GM12801 (cell line): ENCODE measurements around the gene DISP1.

Experiments used
- CTCF ChIP-seq: IDR thresholded peaks from one replicate; pipeline ENCODE4 v1.5.1; 2011; ENCODE audit warnings: control low read depth; ENCODE audit not compliant: insufficient read length; ENCODE audit errors: extremely low read depth

The DISP1 gene

DNA sequence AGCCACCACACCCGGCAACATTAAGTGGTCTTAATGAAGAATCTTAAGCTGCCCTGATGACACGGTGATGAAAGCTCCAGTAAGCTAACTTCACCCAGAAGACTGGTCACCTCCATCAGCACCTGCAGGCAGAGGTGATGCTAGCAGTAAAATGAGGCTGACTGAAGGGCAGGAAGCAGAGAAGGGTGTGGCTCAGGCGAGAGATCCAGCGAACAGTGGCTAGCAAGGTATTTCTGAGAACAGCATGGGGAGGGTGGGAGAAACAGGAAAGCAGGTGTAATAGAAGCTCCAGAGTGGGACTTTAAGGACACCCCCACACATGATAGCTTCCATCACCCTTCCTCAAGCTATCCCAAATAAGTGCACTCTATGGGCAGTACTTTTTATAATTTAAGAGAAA, 15.9 kb upstream of the DISP1 start:
- no peak for TF ChIP-seq CTCF

DNA sequence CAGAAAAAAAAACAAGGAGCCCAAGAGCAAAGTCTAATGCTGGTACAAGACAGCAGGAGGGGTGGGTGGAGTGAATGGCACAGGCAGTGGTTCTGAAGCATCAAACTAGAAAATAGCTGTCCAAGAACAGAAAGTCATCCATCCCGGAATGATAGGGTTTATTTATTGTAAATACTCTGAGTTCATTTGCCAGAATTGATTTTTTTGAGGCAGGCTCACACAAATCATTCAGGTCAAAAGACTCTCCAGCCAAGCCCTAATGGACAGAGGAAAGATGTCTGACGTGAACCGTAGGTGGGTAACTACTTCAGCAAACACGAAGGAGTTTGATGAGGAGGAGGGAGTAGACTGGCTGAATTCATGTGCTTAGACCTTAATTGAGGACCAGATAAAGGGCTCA, 13.8 kb upstream of the DISP1 start:
- TF ChIP-seq CTCF: no peak

DNA sequence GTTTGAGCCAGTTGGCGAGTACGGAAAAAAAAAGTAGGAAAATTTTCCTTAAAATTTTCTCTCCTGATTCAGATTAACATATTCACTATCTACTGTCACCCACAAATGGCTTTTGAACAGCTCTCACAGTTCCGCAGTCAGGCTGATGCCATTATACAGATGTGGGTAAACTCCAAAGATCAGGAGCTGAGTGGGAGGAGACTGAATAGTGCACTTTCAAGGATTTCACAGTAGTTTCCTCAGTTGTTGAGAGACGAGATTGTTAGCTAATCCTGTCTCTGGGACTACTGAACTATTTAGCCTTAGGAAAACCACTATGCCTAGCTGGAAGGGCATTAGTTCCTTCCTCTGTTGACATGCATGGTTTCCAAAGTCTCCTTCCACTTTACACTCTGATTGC, 3.2 kb upstream of the DISP1 start:
- no peak for TF ChIP-seq CTCF

DNA sequence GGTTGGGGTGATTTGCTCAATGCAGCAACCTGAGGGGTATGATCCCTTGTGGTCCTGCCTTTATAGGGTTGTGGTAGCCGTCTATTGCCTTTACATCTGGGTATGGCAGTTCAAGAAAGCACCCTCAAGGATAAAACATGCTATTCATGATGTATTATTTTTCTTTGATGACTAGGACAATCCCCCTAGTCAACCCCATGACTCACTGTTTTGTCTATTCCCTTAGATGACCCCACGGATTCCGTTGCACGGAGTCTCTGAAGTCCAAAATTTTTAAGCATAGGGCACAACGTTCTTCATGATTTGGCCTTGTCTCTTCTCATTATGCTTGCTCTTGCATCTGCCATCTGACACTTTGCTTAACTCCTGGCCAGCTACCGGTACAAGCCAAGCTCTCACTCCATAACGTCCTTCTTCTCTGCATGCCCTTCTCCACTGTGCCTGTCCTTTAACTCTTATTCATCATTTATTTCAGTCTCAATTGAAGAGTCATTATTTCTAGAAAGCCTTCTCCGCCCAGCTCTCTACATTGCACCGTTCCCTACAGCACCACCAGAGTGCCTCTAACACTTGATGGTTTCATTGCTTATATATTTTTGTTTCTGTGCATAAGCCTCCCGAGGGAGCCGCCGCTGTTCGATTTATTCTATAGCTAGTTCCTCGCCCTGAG, 838 bp upstream of the DISP1 start:
- no peak for TF ChIP-seq CTCF

GRCh38 chr1:222815440-222815765, 564 bp downstream of the DISP1 start:
- no peak for TF ChIP-seq CTCF

DNA sequence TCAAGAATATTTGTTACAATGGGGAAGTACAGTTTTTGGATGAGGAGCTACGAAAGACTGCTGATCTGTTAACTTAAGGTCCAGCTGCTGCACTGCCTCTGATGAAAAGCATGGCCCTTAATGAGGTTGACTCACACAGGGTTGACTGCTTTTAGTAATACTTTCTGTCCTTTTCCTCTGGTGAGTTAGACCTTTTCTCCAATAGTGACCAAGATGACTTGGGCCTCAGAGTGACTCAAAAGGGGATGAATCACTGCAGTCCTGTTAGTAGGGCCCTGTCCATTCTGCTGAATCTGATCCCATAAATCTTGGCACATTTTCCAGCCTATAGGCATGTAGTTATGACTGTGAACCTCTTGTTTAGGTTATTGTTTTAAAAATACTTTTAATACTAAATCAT, 2.7 kb downstream of the DISP1 start:
- no peak for TF ChIP-seq CTCF

GRCh38 chr1:222818171-222818570, 3.3 kb downstream of the DISP1 start:
- TF ChIP-seq CTCF: no peak
